ENCODE measurements around the gene SNHG17. TPM values are rescaled to one million over a fixed set of nuclear protein-coding genes. Genes with fewer than 3 reads are reported as not detected.
A peak's percentile ranks its signal among the peaks of the same experiment; 100 is the strongest.
"Not testable (repeated sequence)": the region's sequence is repeated elsewhere in the genome, so short reads cannot be mapped to it uniquely, and the experiment has no call there.

Gene SNHG17
- total RNA-seq, 1 donor from 2014 or later, result 23.8 TPM

DNA sequence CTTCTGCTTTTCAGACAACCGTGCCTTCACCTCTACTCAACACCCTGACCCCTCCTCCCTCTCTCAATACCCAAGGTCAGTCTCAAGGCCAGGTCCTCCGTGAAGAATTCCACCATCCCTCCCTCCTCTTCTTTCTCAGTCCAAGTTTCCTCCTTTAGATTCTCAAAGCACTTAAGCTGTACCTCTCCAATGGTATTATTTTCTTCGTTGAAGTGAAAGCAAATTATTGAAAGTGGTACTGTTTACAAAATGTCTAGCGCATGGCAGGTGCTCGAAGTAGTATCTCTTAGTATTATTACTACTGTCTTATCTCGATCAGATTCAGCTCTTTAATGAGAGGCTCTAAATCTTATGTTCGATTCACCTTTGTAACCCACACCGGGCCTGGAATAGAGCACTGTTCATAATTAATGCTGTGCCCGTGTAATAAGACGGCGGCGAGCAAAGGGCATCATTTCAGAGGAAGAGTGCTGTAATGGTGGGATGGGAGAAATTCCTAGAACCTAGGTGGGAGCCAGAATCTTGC lies 36.9 kb upstream of the SNHG17 start:
- no peaks in the 10 kb centered on the region for H3K9me3 ChIP-seq
- TF ChIP-seq, protein P1, sequence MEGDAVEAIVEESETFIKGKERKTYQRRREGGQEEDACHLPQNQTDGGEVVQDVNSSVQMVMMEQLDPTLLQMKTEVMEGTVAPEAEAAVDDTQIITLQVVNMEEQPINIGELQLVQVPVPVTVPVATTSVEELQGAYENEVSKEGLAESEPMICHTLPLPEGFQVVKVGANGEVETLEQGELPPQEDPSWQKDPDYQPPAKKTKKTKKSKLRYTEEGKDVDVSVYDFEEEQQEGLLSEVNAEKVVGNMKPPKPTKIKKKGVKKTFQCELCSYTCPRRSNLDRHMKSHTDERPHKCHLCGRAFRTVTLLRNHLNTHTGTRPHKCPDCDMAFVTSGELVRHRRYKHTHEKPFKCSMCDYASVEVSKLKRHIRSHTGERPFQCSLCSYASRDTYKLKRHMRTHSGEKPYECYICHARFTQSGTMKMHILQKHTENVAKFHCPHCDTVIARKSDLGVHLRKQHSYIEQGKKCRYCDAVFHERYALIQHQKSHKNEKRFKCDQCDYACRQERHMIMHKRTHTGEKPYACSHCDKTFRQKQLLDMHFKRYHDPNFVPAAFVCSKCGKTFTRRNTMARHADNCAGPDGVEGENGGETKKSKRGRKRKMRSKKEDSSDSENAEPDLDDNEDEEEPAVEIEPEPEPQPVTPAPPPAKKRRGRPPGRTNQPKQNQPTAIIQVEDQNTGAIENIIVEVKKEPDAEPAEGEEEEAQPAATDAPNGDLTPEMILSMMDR (IDR thresholded peaks at IDR 0.05), result no peak
- no peaks in the 10 kb centered on the region for H3K36me3 ChIP-seq
- H3K4me1 ChIP-seq, result peaks cover 22% of the 10 kb centered on the region
- intact Hi-C loops (cut with DNase I), result no loop called here
- DNase-seq, result no peak
- H3K4me3 ChIP-seq, result peak overlapping the region; percentile 87
- ATAC-seq, result peak; percentile 1
- H3K27me3 ChIP-seq, result no peaks in the 10 kb centered on the region
- H3K27ac ChIP-seq, result peak overlapping the region; percentile 88

DNA sequence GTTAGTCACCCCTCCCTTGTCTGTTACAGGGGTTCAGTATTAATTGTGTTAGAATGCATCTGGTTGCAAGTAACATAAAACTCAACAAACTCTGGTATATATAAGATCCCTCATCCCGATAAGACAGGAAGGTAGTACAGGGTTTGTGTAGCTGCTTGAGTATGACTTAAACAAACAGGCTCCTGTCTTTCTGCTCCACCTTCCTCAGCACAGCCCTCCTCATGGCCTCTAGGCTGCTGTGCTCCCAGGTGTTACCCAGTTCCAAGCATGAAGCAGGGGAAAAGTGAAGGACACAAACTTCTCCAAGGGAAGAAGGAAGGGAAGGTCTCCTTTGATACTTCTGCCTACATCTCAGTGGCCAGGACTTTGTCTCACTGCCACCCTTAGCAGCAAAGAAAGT lies 36.1 kb upstream of the SNHG17 start:
- H3K4me3 ChIP-seq, result no peak overlapping the region
- peaks cover 16% of the 10 kb centered on the region for H3K4me1 ChIP-seq
- H3K9me3 ChIP-seq, result no peaks in the 10 kb centered on the region
- TF ChIP-seq, protein P1 (IDR thresholded peaks at IDR 0.05), result no peak
- ATAC-seq, result no peak
- no peaks in the 10 kb centered on the region for H3K36me3 ChIP-seq
- no peaks in the 10 kb centered on the region for H3K27me3 ChIP-seq
- intact Hi-C loops (cut with DNase I), result no loop called here
- H3K27ac ChIP-seq, result peak overlapping the region; percentile 88
- DNase-seq, result no peak

GRCh38 chr20:38466983-38467382 lies 31.9 kb upstream of the SNHG17 start:
- TF ChIP-seq, protein P1 (IDR thresholded peaks at IDR 0.05), result no peak
- intact Hi-C loops (cut with DNase I), result no loop called here

DNA sequence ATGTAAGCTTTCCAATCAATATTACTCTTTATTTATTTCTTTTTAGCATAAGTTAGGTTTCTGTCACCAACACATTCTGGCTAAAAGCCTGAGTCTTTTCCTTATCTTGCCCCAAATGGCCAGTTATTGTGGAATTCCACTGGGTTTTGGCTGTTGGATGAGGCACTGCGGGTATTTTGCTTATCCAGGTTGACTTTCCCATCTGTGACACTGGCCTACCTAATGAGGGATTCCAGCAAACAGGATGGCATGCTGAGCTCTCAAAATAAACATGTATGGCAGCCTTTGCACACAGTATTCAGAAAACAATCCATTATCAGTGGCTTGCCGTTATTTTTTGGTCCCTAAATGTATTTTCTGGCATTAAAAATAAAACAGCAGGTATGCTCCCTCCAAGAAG lies 31.0 kb upstream of the SNHG17 start:
- no peaks in the 10 kb centered on the region for H3K4me1 ChIP-seq
- DNase-seq (no peak), ATAC-seq (no peak)
- intact Hi-C loops (cut with DNase I), result no loop called here
- TF ChIP-seq, protein P1 (IDR thresholded peaks at IDR 0.05), result no peak
- H3K27me3 ChIP-seq, result no peaks in the 10 kb centered on the region
- no peaks in the 10 kb centered on the region for H3K9me3 ChIP-seq
- H3K4me3 ChIP-seq, result no peak overlapping the region
- no peak overlapping the region for H3K27ac ChIP-seq
- no peaks in the 10 kb centered on the region for H3K36me3 ChIP-seq

More at GRCh38 chr20:38466983-38467382, 31.9 kb upstream of the SNHG17 start:
- ATAC-seq (no peak), DNase-seq (no peak)
- Histone ChIP-seq H3K4me1 (peaks cover 3% of the 10 kb centered on the region), H3K27ac (no peak overlapping the region), H3K4me3 (no peak overlapping the region), H3K36me3 (no peaks in the 10 kb centered on the region), H3K27me3 (no peaks in the 10 kb centered on the region), H3K9me3 (no peaks in the 10 kb centered on the region)

DNA sequence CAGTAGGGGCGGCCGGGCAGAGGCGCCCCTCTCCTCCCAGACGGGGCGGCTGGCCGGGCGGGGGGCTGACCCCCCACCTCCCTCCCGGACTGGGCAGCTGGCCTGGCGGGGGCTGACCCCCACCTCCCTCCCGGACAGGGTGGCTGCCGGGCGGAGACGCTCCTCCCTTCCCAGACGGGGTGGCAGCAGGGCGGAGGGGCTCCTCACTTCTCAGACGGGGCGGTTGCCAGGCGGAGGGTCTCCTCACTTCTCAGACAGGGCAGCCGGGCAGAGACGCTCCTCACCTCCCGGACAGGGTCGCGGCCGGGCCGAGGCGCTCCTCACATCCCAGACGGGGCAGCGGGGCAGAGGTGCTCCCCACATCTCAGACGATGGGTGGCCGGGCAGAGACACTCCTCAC lies 26.4 kb upstream of the SNHG17 start:
- DNase-seq; H3K27ac ChIP-seq; H3K36me3 ChIP-seq; ATAC-seq; H3K9me3 ChIP-seq; H3K4me1 ChIP-seq; H3K27me3 ChIP-seq; H3K4me3 ChIP-seq; intact Hi-C loops (cut with DNase I): not testable (repeated sequence)

- intact Hi-C loops (cut with DNase I); H3K27me3 ChIP-seq; H3K27ac ChIP-seq; H3K9me3 ChIP-seq; DNase-seq; ATAC-seq; H3K4me3 ChIP-seq; H3K4me1 ChIP-seq; H3K36me3 ChIP-seq: not testable (repeated sequence)
Measured at GRCh38 chr20:38461167-38461566, 26.0 kb upstream of the SNHG17 start.

DNA sequence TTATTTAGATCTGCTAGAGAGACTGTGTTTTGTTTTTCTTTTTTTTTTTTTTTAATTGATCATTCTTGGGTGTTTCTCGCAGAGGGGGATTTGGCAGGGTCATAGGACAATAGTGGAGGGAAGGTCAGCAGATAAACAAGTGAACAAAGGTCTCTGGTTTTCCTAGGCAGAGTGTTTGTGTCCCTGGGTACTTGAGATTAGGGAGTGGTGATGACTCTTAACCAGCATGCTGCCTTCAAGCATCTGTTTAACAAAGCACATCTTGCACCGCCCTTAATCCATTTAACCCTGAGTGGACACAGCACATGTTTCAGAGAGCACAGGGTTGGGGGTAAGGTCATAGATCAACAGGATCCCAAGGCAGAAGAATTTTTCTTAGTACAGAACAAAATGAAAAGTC lies 25.5 kb upstream of the SNHG17 start:
- H3K36me3 ChIP-seq; H3K4me1 ChIP-seq; intact Hi-C loops (cut with DNase I); DNase-seq; H3K9me3 ChIP-seq; H3K27me3 ChIP-seq; ATAC-seq; H3K4me3 ChIP-seq; H3K27ac ChIP-seq: not testable (repeated sequence)

Measured in upper lobe of right lung (tissue), 1 donor.